Choroid plexus epithelial cell (primary cell): ENCODE data around the gene CTIF.
A peak's percentile ranks its signal among the peaks of the same experiment; 100 is the strongest.

Experiments
- DNase-seq: peaks from one replicate; pipeline ENCODE4 v3.0.0-alpha.2; 2010; ENCODE audit warnings: low read depth
- H3K4me3 ChIP-seq: 2 replicates; pipeline ENCODE4 v1.5.1; 2011; ENCODE audit warnings: low read depth, mild to moderate bottlenecking, control low read depth, low read length, moderate library complexity
- TF ChIP-seq, protein P1 (sequence below): conservative IDR thresholded peaks from 2 replicates; pipeline ENCODE4 v1.5.1; 2011; ENCODE audit warnings: low read depth, mild to moderate bottlenecking, control low read depth, inconsistent platforms, low read length, moderate library complexity

Gene CTIF

DNA sequence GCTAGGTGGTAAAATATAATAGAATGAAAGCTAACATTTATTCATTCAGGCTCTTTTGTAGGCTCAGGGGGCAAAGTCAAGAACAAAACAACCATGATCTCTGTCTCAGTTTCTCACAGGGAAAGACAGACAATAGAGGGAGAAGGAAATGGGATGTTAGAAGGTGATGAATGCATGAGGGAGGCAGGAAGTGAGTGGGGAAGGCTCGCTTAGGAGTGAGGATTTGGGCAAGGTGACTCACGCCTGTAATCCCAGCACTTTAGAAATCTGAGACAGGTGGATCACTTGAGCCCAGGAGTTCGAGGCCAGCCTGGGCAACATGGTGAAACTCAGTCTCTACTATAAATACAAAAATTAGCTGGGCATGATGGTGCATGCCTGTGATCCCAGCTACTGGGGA, 88.4 kb downstream of the CTIF start:
- TF ChIP-seq, protein P1, sequence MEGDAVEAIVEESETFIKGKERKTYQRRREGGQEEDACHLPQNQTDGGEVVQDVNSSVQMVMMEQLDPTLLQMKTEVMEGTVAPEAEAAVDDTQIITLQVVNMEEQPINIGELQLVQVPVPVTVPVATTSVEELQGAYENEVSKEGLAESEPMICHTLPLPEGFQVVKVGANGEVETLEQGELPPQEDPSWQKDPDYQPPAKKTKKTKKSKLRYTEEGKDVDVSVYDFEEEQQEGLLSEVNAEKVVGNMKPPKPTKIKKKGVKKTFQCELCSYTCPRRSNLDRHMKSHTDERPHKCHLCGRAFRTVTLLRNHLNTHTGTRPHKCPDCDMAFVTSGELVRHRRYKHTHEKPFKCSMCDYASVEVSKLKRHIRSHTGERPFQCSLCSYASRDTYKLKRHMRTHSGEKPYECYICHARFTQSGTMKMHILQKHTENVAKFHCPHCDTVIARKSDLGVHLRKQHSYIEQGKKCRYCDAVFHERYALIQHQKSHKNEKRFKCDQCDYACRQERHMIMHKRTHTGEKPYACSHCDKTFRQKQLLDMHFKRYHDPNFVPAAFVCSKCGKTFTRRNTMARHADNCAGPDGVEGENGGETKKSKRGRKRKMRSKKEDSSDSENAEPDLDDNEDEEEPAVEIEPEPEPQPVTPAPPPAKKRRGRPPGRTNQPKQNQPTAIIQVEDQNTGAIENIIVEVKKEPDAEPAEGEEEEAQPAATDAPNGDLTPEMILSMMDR, result no peak
- H3K4me3 ChIP-seq, result no peak overlapping the region
- DNase-seq, result no peak

DNA sequence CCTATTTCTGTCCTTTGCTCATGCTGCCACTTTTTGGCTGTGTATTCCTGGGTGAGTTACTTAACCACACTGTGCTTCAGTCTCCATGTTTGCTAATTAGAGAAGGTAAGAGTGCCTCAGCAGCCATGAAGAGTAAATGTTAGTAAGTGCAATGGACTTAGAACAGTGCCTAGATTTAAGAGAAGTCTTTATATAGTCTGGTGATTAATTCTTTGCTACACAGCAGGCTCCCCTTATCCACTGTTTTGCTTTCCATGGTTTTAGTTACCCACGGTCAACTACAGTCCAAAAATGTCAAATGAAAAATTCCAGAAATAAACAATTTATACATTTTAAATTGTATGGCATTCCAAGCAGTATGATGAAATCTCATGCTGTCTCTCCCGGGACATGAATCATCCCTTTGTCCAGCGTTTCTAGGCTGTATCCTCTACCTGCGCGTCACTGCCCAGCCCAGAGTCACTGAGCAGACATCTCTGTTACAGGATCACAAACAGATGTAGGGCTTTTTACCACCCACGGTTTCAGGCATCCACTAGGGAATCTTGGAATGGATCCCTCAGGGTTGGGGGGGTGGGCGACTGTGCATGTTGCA, 91.0 kb downstream of the CTIF start:
- DNase-seq, result peak; percentile 93
- TF ChIP-seq, protein P1, result no peak
- H3K4me3 ChIP-seq, result no peak overlapping the region

DNA sequence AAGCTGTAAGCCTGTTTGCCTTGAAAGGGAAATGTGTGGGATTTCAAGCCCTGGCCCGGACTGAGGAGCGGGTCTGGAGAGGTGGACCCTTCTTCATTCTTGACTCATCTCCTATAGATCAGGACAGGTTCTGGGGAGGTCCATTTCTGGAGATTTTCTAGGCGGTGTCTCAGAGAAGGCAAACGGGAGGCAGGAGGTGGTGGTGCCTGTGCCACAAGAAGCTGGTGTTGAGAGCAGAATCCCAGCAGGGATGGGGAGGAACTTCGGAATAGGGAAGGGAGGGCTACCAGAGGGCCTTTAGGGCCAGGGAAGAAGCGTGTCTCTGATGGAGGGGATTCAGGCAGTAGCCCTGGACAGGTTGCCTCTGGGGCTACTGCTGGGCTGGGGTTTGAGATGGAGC, 93.0 kb downstream of the CTIF start:
- H3K4me3 ChIP-seq, result no peak overlapping the region
- TF ChIP-seq, protein P1, result no peak
- DNase-seq, result no peak

DNA sequence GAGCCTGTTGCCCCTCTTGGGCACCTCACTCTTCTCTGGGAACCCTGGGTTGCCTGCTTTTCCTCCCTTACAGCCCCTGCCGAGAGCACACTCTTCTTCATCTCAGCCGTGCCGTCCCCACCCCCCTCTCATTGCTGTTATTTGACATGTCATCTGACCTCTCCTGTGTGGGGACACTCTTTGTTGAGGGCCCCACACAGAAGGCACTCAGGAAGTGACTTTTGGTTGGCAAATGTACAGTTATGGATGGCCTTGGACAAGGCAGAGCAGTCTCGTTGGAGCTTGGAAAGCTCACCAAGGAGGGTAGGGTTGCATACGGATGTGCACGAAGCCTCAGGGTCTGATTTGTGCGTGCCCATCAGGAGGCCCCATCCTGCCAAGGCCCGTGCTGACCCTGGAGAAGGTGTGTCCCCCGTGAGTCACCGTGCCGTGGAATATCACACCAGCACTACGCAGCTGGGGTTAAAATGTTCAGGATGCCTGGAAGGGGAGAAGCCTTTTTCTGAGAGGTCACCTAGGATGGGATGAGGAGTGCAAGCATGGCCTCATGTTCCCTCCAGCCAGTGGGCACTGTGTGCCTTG, 93.9 kb downstream of the CTIF start:
- TF ChIP-seq, protein P1, result no peak
- no peak overlapping the region for H3K4me3 ChIP-seq
- DNase-seq, result no peak

DNA sequence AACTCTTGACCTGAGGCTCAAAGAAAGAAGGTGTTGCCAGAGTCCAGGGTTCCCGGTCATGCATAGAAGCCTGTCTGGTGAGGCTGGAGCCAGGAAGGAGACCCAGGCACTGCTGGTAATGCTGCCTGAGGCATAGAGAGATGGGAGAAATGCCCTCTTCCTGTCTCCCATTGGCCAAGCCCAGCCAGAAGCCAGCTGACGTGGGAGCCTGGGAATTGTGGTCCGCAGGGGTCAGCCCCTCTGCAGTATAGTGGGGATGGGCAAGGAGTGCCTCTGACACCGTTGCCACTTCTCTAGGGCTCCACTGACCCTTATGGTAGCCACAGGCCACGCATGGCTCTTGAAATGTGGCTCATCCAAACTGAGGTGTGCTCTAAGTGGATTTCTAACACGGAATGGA, 95.7 kb downstream of the CTIF start:
- no peak for DNase-seq
- TF ChIP-seq, protein P1, result no peak
- no peak overlapping the region for H3K4me3 ChIP-seq

DNA sequence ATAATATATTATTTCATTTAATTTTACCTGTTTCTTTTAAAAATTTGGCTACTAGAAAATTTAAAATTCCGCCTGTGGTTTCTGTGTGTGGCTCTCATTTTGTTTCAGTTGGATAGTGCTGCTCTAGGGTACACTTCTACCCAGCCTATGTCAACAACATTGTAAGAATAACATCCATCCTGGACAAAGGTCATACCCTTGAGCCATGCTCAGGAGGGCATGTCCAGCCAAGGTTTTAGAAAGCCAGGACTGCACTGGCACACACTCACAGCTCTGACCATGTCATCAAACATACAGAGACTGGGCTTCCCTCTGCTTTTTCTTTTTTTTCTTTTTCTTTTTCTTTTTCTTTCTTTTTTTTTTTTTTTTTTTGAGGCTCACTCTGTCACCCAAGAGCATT, 96.1 kb downstream of the CTIF start:
- TF ChIP-seq, protein P1, result no peak
- H3K4me3 ChIP-seq, result no peak overlapping the region
- DNase-seq, result no peak

DNA sequence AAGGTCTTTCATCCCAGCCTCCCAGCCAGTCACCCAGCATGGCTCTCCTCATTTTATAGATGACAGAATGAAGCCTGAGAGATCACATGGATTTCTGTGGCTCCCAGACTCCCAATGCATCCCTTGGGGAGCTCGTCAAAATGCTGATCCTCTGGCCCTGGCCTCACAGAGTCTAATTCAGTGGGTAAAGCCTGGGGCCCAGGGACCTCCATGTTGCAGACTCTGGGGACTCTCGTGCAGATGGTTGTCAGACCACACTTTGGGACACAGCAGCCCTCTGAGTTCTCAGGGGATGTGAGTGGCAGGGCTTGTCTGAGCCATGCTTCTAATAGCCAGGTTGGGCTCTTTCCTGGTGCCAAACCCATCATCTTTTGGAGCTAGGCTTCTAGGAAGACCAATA, 97.0 kb downstream of the CTIF start:
- TF ChIP-seq, protein P1, result no peak
- H3K4me3 ChIP-seq, result no peak overlapping the region
- no peak for DNase-seq
